ENCODE results near the gene RPL15. TPM values are rescaled to one million over a fixed set of nuclear protein-coding genes. Genes with fewer than 3 reads are reported as not detected.
A peak's percentile ranks its signal among the peaks of the same experiment; 100 is the strongest.

The RPL15 gene
- total and polyA plus RNA-seq, 2 of the 13 experiments (the other 11 are each of a cell fraction or from before 2014, with no cell fraction given), result 1,297 to 3,693 TPM

DNA sequence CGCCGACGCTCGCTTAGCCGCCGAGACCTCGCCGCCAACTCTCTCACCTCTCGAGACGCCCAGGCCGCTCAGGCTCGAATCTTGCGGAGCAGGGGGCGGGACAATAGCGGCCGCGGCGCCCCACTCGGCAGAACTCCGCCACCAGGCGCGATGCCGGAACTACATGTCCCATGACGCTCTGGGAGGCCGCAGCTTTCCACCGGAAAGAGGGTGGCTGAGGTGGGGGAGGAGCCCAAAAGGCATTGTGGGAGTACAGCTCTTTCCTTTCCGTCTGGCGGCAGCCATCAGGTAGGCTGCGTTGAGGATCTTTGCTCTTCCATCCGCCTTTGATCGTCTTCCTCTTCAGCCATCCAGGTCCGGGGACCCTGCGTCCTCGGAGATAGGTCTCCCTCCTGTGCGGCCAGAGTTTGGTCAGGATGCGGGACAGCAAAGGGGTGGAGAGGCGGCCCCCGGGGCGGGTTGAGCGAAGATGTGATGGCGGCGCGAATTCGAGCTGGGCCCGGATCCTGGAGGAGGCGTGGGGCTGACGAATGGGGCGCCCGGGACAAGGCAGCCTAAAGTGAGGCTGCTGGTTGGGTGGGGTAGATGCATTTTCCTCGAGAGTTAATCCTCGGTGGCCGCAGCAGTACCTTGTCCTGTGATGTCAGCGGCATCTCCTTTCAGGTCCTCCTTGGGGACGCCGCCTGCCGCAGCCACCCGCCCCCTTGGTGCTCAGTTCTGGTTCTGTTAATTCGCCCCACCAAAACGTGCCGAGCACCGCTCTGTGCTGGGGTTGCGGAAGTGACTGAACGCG is at the start of gene RPL15, which contains the start of gene NKIRAS1 (continued):
- TF ChIP-seq NCOA2 (CRISPR knock-in tag; IDR thresholded peaks at IDR 0.05) (peak; percentile 74; the same call in 1 of the 2 replicates), HNF4A (CRISPR knock-in tag; IDR thresholded peaks at IDR 0.05) (no peak), NKX3-1 (CRISPR knock-in tag; IDR thresholded peaks at IDR 0.05) (peak; percentile 72; the same call in 1 of the 2 replicates), CBX1 (IDR thresholded peaks at IDR 0.05; ENCODE audit: low read depth) (peak; percentile 91), MYC (CRISPR knock-in tag; IDR thresholded peaks at IDR 0.05; ENCODE audit: borderline replicate concordance) (peak; percentile 99), WIZ (CRISPR knock-in tag; IDR thresholded peaks at IDR 0.05) (peak; percentile 32; the same call in 1 of the 2 replicates), NR2F1 (CRISPR knock-in tag; IDR thresholded peaks at IDR 0.05) (no peak), KDM2A (CRISPR knock-in tag; IDR thresholded peaks at IDR 0.05; ENCODE audit: borderline replicate concordance, low read depth) (peak; percentile 93), SIN3A (IDR thresholded peaks at IDR 0.05; ENCODE audit: borderline replicate concordance, low read depth, low read length) (peak; percentile 90; the same call in 1 of the 2 replicates), LCORL (IDR thresholded peaks at IDR 0.05) (no peak), LCORL (CRISPR knock-in tag; IDR thresholded peaks at IDR 0.05) (no peak), KMT2B (CRISPR knock-in tag; IDR thresholded peaks at IDR 0.05) (peak; percentile 87), EHMT2 (IDR thresholded peaks at IDR 0.05; ENCODE audit: borderline replicate concordance, low read depth, low read length) (no peak), RBFOX2 (IDR thresholded peaks at IDR 0.05; ENCODE audit: low read depth, low read length) (peak; percentile 86), KDM6A (CRISPR knock-in tag; IDR thresholded peaks at IDR 0.05; ENCODE audit: low read depth) (no peak), MEF2D (CRISPR knock-in tag; IDR thresholded peaks at IDR 0.05) (peak; percentile 73), RNF2 (conservative IDR thresholded peaks at IDR 0.05; ENCODE audit: low read depth) (0 out of 2 replicates have a peak, but pooled peaks have one; percentile 47)
- TF ChIP-seq, protein P1, sequence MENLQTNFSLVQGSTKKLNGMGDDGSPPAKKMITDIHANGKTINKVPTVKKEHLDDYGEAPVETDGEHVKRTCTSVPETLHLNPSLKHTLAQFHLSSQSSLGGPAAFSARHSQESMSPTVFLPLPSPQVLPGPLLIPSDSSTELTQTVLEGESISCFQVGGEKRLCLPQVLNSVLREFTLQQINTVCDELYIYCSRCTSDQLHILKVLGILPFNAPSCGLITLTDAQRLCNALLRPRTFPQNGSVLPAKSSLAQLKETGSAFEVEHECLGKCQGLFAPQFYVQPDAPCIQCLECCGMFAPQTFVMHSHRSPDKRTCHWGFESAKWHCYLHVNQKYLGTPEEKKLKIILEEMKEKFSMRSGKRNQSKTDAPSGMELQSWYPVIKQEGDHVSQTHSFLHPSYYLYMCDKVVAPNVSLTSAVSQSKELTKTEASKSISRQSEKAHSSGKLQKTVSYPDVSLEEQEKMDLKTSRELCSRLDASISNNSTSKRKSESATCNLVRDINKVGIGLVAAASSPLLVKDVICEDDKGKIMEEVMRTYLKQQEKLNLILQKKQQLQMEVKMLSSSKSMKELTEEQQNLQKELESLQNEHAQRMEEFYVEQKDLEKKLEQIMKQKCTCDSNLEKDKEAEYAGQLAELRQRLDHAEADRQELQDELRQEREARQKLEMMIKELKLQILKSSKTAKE (CRISPR knock-in tag; IDR thresholded peaks at IDR 0.05; ENCODE audit: borderline replicate concordance), result no peak
- TF ChIP-seq, protein P2, sequence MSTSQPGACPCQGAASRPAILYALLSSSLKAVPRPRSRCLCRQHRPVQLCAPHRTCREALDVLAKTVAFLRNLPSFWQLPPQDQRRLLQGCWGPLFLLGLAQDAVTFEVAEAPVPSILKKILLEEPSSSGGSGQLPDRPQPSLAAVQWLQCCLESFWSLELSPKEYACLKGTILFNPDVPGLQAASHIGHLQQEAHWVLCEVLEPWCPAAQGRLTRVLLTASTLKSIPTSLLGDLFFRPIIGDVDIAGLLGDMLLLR (CRISPR knock-in tag; IDR thresholded peaks at IDR 0.05), result peak; percentile 24; the same call in 1 of the 2 replicates
- TF ChIP-seq, protein P3, sequence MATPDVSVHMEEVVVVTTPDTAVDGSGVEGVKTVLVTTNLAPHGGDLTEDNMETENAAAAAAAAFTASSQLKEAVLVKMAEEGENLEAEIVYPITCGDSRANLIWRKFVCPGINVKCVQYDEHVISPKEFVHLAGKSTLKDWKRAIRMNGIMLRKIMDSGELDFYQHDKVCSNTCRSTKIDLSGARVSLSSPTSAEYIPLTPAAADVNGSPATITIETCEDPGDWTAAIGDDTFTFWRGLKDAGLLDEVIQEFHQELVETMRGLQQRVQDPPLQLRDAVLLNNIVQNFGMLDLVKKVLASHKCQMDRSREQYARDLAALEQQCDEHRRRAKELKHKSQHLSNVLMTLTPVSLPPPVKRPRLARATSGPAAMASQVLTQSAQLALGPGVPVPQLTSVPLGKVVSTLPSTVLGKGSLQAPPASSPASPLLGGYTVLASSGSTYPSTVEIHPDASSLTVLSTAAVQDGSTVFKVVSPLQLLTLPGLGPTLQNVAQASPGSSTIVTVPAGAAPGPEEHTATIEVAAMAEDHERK (CRISPR knock-in tag; IDR thresholded peaks at IDR 0.05; ENCODE audit: low read depth), result peak; percentile 60; the same call in 1 of the 2 replicates
- TF ChIP-seq, protein P4, sequence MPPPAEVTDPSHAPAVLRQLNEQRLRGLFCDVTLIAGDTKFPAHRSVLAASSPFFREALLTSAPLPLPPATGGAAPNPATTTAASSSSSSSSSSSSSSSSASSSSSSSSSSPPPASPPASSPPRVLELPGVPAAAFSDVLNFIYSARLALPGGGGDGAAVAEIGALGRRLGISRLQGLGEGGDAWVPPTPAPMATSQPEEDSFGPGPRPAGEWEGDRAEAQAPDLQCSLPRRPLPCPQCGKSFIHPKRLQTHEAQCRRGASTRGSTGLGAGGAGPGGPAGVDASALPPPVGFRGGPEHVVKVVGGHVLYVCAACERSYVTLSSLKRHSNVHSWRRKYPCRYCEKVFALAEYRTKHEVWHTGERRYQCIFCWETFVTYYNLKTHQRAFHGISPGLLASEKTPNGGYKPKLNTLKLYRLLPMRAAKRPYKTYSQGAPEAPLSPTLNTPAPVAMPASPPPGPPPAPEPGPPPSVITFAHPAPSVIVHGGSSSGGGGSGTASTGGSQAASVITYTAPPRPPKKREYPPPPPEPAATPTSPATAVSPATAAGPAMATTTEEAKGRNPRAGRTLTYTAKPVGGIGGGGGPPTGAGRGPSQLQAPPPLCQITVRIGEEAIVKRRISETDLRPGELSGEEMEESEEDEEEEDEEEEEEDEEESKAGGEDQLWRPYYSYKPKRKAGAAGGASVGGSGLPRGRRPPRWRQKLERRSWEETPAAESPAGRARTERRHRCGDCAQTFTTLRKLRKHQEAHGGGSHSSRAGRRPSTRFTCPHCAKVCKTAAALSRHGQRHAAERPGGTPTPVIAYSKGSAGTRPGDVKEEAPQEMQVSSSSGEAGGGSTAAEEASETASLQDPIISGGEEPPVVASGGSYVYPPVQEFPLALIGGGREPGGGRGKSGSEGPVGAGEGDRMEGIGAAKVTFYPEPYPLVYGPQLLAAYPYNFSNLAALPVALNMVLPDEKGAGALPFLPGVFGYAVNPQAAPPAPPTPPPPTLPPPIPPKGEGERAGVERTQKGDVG (CRISPR knock-in tag; IDR thresholded peaks at IDR 0.05; ENCODE audit: borderline replicate concordance), result no peak; the same call in 1 of the 2 replicates
